ENCODE measurements around the gene NOL11.
"Not testable (repeated sequence)": the region's sequence is repeated elsewhere in the genome, so short reads cannot be mapped to it uniquely, and the experiment has no call there.

Gene NOL11

GRCh38 chr17:67693811-67694210 lies 23.9 kb upstream of the NOL11 start:
- Histone ChIP-seq H3K36me3 (ENCODE audit: control insufficient read depth, insufficient read depth, low read length) (no peaks in the 10 kb centered on the region), H3K4me1 (no peaks in the 10 kb centered on the region), H3K9ac (no peak overlapping the region), H3K27ac (no peak overlapping the region), H3K9me3 (ENCODE audit: control insufficient read depth, low read length) (no peaks in the 10 kb centered on the region), H3K4me3 (ENCODE audit: low read depth, low read length) (no peak overlapping the region), H3K79me2 (no peaks in the 10 kb centered on the region), H3K27me3 (ENCODE audit: control insufficient read depth, insufficient read depth, low read length) (no peaks in the 10 kb centered on the region), H2AFZ (no peak overlapping the region), H3K4me2 (ENCODE audit: low read length) (no peak overlapping the region)
- no peak for TF ChIP-seq CTCF (IDR thresholded peaks at IDR 0.05)

- Histone ChIP-seq H3K9ac (no peak overlapping the region), H3K4me3 (ENCODE audit: low read depth, low read length) (no peak overlapping the region), H3K36me3 (ENCODE audit: control insufficient read depth, insufficient read depth, low read length) (no peaks in the 10 kb centered on the region), H2AFZ (no peak overlapping the region), H3K27me3 (ENCODE audit: control insufficient read depth, insufficient read depth, low read length) (no peaks in the 10 kb centered on the region), H3K4me2 (ENCODE audit: low read length) (no peak overlapping the region), H3K4me1 (no peaks in the 10 kb centered on the region), H3K9me3 (ENCODE audit: control insufficient read depth, low read length) (no peaks in the 10 kb centered on the region), H3K79me2 (no peaks in the 10 kb centered on the region), H3K27ac (no peak overlapping the region)
- TF ChIP-seq CTCF (IDR thresholded peaks at IDR 0.05), result no peak
These were observed 21.4 kb upstream of the NOL11 start for GRCh38 chr17:67696347-67696746.

GRCh38 chr17:67696853-67697498 lies 20.8 kb upstream of the NOL11 start:
- Histone ChIP-seq H3K36me3 (ENCODE audit: control insufficient read depth, insufficient read depth, low read length) (no peaks in the 10 kb centered on the region), H2AFZ (no peak overlapping the region), H3K9ac (no peak overlapping the region), H3K27me3 (ENCODE audit: control insufficient read depth, insufficient read depth, low read length) (no peaks in the 10 kb centered on the region), H3K4me3 (ENCODE audit: low read depth, low read length) (no peak overlapping the region), H3K79me2 (no peaks in the 10 kb centered on the region), H3K27ac (no peak overlapping the region), H3K9me3 (ENCODE audit: control insufficient read depth, low read length) (no peaks in the 10 kb centered on the region), H3K4me1 (no peaks in the 10 kb centered on the region), H3K4me2 (ENCODE audit: low read length) (no peak overlapping the region)
- TF ChIP-seq CTCF (IDR thresholded peaks at IDR 0.05), result no peak

GRCh38 chr17:67700037-67700724 lies 17.6 kb upstream of the NOL11 start:
- Histone ChIP-seq H2AFZ (no peak overlapping the region), H3K4me3 (ENCODE audit: low read depth, low read length) (no peak overlapping the region), H3K79me2 (no peaks in the 10 kb centered on the region), H3K4me2 (ENCODE audit: low read length) (no peak overlapping the region), H3K9ac (no peak overlapping the region), H3K27me3 (ENCODE audit: control insufficient read depth, insufficient read depth, low read length) (no peaks in the 10 kb centered on the region), H3K9me3 (ENCODE audit: control insufficient read depth, low read length) (no peaks in the 10 kb centered on the region), H3K36me3 (ENCODE audit: control insufficient read depth, insufficient read depth, low read length) (no peaks in the 10 kb centered on the region), H3K27ac (no peak overlapping the region), H3K4me1 (no peaks in the 10 kb centered on the region)
- no peak for TF ChIP-seq CTCF (IDR thresholded peaks at IDR 0.05)

GRCh38 chr17:67700725-67701119 lies 17.0 kb upstream of the NOL11 start:
- Histone ChIP-seq H3K9ac (no peak overlapping the region), H2AFZ (no peak overlapping the region), H3K4me1 (no peaks in the 10 kb centered on the region), H3K27me3 (ENCODE audit: control insufficient read depth, insufficient read depth, low read length) (no peaks in the 10 kb centered on the region), H3K36me3 (ENCODE audit: control insufficient read depth, insufficient read depth, low read length) (no peaks in the 10 kb centered on the region), H3K79me2 (no peaks in the 10 kb centered on the region), H3K4me2 (ENCODE audit: low read length) (no peak overlapping the region), H3K9me3 (ENCODE audit: control insufficient read depth, low read length) (no peaks in the 10 kb centered on the region), H3K4me3 (ENCODE audit: low read depth, low read length) (no peak overlapping the region), H3K27ac (no peak overlapping the region)
- TF ChIP-seq CTCF (IDR thresholded peaks at IDR 0.05), result no peak

- not testable (repeated sequence) for H3K27ac ChIP-seq; H3K4me2 ChIP-seq (ENCODE audit: low read length); H3K9ac ChIP-seq; H2AFZ ChIP-seq; H3K27me3 ChIP-seq (ENCODE audit: control insufficient read depth, insufficient read depth, low read length); H3K36me3 ChIP-seq (ENCODE audit: control insufficient read depth, insufficient read depth, low read length); H3K4me1 ChIP-seq; H3K4me3 ChIP-seq (ENCODE audit: low read depth, low read length); H3K9me3 ChIP-seq (ENCODE audit: control insufficient read depth, low read length); H3K79me2 ChIP-seq
These were observed 14.9 kb upstream of the NOL11 start for GRCh38 chr17:67702861-67703260.

Measured in parathyroid adenoma (tissue), 2 donors.